Measurements from ENCODE around the gene PIP5K1B.
"Not testable (repeated sequence)": the region's sequence is repeated elsewhere in the genome, so short reads cannot be mapped to it uniquely, and the experiment has no call there.

PIP5K1B gene

GRCh38 chr9:69023650-69024049 is 318.6 kb downstream of the PIP5K1B start:
- no peak for DNase-seq (ENCODE audit: low read depth in 2 of 2)

- DNase-seq (ENCODE audit: low read depth in 2 of 2) = peak in 1 of 2 donors; percentile 12
Measured at GRCh38 chr9:69027355-69028097, 322.5 kb downstream of the PIP5K1B start.

- DNase-seq (ENCODE audit: low read depth in 2 of 2) = no peak
Measured at GRCh38 chr9:69028754-69029153, 323.7 kb downstream of the PIP5K1B start.

GRCh38 chr9:69029535-69029934 is 324.5 kb downstream of the PIP5K1B start:
- no peak for DNase-seq (ENCODE audit: low read depth in 2 of 2)

GRCh38 chr9:69030851-69031645 is 326.0 kb downstream of the PIP5K1B start:
- DNase-seq (ENCODE audit: low read depth in 2 of 2) = no peak

- no peak for DNase-seq (ENCODE audit: low read depth in 2 of 2)
Measured at GRCh38 chr9:69034071-69034470, 329.0 kb downstream of the PIP5K1B start.

GRCh38 chr9:69035438-69036308 is 330.6 kb downstream of the PIP5K1B start, which contains the start of gene FXN:
TSS of gene FXN (plus strand) at chr9:69035752. CDS start at chr9:69035783, 31 bp downstream.
- DNase-seq (ENCODE audit: low read depth in 2 of 2) = peak; percentile 57 to 60

GRCh38 chr9:69036309-69036708 is 331.3 kb downstream of the PIP5K1B start:
- no peak for DNase-seq (ENCODE audit: low read depth in 2 of 2)

GRCh38 chr9:69036799-69037198 is 331.8 kb downstream of the PIP5K1B start:
- DNase-seq (ENCODE audit: low read depth in 2 of 2) = no peak

GRCh38 chr9:69040646-69041045 is 335.6 kb downstream of the PIP5K1B start:
- DNase-seq (ENCODE audit: low read depth in 2 of 2) = no peak

- no peak for DNase-seq (ENCODE audit: low read depth in 2 of 2)
Measured at GRCh38 chr9:69044240-69045219, 339.5 kb downstream of the PIP5K1B start.

- no peak for DNase-seq (ENCODE audit: low read depth in 2 of 2)
Measured at GRCh38 chr9:69045821-69046220, 340.8 kb downstream of the PIP5K1B start.

- DNase-seq (ENCODE audit: low read depth in 2 of 2) = no peak
Measured at GRCh38 chr9:69046723-69047122, 341.7 kb downstream of the PIP5K1B start.

- DNase-seq (ENCODE audit: low read depth in 2 of 2) = no peak
Measured at GRCh38 chr9:69047371-69047770, 342.3 kb downstream of the PIP5K1B start.

- DNase-seq (ENCODE audit: low read depth in 2 of 2) = no peak
Measured at GRCh38 chr9:69049094-69049493, 344.1 kb downstream of the PIP5K1B start.

GRCh38 chr9:69050936-69051335 is 345.9 kb downstream of the PIP5K1B start:
- not testable (repeated sequence) for DNase-seq (ENCODE audit: low read depth in 2 of 2)

- DNase-seq (ENCODE audit: low read depth in 2 of 2) = no peak
Measured at GRCh38 chr9:69054989-69055388, 349.9 kb downstream of the PIP5K1B start.

GRCh38 chr9:69056191-69056815 is 351.3 kb downstream of the PIP5K1B start:
- DNase-seq (ENCODE audit: low read depth in 2 of 2) = no peak

GRCh38 chr9:69058101-69058500 is 353.1 kb downstream of the PIP5K1B start:
- DNase-seq (ENCODE audit: low read depth in 2 of 2) = no peak
